Lower leg skin (tissue), 4 donors: ENCODE results near the gene CAT. TPM values are rescaled to one million over a fixed set of nuclear protein-coding genes. Genes with fewer than 3 reads are reported as not detected.
A peak's percentile ranks its signal among the peaks of the same experiment; 100 is the strongest.

Source experiments
- DNase-seq, 2 donors: peaks; one replicate each; pipeline ENCODE4 v3.0.0-alpha.2; 2019; ENCODE audit warnings: low spot score in 2 of 2
- H3K4me3 ChIP-seq: fragments of 200-600 bp; sonication (generic); 2 replicates; pipeline ENCODE4 v1.5.1; 2017; ENCODE audit warnings: mild to moderate bottlenecking, low read depth; ENCODE audit not compliant: poor library complexity, severe bottlenecking
- CTCF ChIP-seq, 3 donors: fragments of 450-650 bp; IDR thresholded peaks; one replicate each; pipeline ENCODE4 v1.5.1; 2016; ENCODE audit warnings: antibody characterized with exemption in 3 of 3, mild to moderate bottlenecking in 3 of 3, moderate library complexity in 2 of 3
- POLR2A ChIP-seq, 2 donors: fragments of 450-650 bp; IDR thresholded peaks; one replicate each; pipeline ENCODE4 v1.6.1; 2016 to 2017; ENCODE audit warnings: antibody characterized with exemption in 2 of 2, mild to moderate bottlenecking in 1 of 2, moderate library complexity in 1 of 2
- WGBS, 2 donors: methylation state at CpG; one replicate each; pipeline ENCODE4 v1.1.5; 2018; 5-methylcytosine and 5-hydroxymethylcytosine counted together
- intact Hi-C: fragments of 100-400 bp; cut with DNase I; formaldehyde crosslinking; loops from one replicate; pipeline ENCODE4 v1.15.0; 2023; ENCODE audit warnings: low total_unique reads
- total RNA-seq, 4 donors: library from RNA; depleted of rRNA; stranded (reverse); fragments of >200 nt; gene quantifications; one replicate each; pipeline ENCODE4 v1.1.0, GENCODE V29; 2016

Gene CAT
- total RNA-seq, 4 donors from 2014 or later = 152 to 260 (median 186) TPM

GRCh38 chr11:34403431-34403830 lies 35.3 kb upstream of the CAT start:
- WGBS, 2 donors = 76 to 77% methylated on average over 4 of the region's 4 CpGs
- no peak for DNase-seq
- TF ChIP-seq CTCF (IDR thresholded peaks at IDR 0.05) = no peak
- H3K4me3 ChIP-seq = no peak overlapping the region
- intact Hi-C loops = no loop called here

GRCh38 chr11:34404280-34404679 lies 34.5 kb upstream of the CAT start:
- TF ChIP-seq POLR2A (IDR thresholded peaks at IDR 0.05) (no peak), CTCF (IDR thresholded peaks at IDR 0.05) (no peak)
- 80 to 87% methylated on average over 6 of the region's 6 CpGs for WGBS, 2 donors
- H3K4me3 ChIP-seq = no peak overlapping the region
- DNase-seq = no peak
- intact Hi-C loops = no loop called here

GRCh38 chr11:34405079-34405858 lies 33.5 kb upstream of the CAT start:
- H3K4me3 ChIP-seq = no peak overlapping the region
- WGBS, 2 donors = 14 to 27% methylated on average over 5 to 7 of the region's 7 CpGs
- intact Hi-C loops = no loop called here

GRCh38 chr11:34406413-34406812 lies 32.3 kb upstream of the CAT start:
- DNase-seq = no peak
- WGBS, 2 donors = 70 to 74% methylated on average over 3 of the region's 3 CpGs
- intact Hi-C loops = no loop called here
- TF ChIP-seq POLR2A (IDR thresholded peaks at IDR 0.05) (no peak), CTCF (IDR thresholded peaks at IDR 0.05) (no peak)
- no peak overlapping the region for H3K4me3 ChIP-seq

More at GRCh38 chr11:34405079-34405858, 33.5 kb upstream of the CAT start:
- TF ChIP-seq CTCF (IDR thresholded peaks at IDR 0.05) = no peak
- DNase-seq = peak in 1 of 2 donors; percentile 34

- 33 to 41% methylated on average over 2 of the region's 2 CpGs for WGBS, 2 donors
- peak in 1 of 2 donors; percentile 68 for DNase-seq
- TF ChIP-seq POLR2A (IDR thresholded peaks at IDR 0.05) = no peak
- TF ChIP-seq CTCF (IDR thresholded peaks at IDR 0.05) = no peak
- H3K4me3 ChIP-seq = no peak overlapping the region
- intact Hi-C loops = no loop called here
These were observed 31.5 kb upstream of the CAT start for GRCh38 chr11:34407121-34407813.
